NCI-H226 (cell line): Measurements from ENCODE around the gene RTP5.
"Not testable (repeated sequence)": the region's sequence is repeated elsewhere in the genome, so short reads cannot be mapped to it uniquely, and the experiment has no call there.

Experiments used
- DNase-seq: peaks from one replicate; pipeline ENCODE4 v3.0.0-alpha.2; 2015

Gene RTP5

DNA sequence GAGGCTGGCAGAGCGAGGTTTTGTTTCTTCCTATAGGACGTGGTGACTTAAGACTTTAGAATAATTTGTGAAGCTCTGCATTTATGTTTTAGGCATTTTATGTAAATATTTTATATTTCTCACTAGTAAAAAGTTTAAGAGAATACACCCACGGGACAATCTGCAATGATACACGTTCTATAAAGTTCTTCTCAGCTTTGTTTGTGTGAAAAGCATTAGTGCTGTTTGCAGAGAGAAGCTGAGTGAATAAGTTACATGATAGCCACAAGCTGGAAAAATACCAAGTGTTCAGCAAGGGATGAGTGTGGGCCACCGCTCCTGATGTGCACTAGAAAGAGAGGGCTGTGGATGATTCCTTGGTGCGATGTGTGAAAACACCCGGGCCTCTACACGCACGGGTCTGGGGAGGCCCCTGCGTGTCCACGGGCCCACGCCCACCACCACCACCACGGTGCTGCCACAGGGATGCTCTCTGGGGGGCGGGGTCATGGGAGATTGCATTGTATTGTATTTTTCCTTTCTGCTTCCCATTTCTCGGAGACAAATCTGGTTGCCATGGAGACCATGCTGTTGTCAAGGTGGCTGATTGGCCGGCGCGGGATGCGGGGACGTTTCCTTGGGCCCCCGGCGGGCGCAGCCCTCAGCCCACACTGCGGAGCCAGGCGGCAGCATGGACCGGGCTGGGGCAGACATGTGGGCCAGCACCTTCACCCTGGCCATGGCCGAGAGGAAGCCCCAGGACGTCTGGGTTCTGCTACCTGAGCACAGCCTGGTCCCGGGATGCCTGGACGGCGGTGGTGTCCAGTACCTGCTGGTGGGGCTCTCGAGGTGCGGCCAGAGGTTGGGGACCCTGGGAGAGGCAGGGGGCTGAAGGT, at the start of gene RTP5:
TSS of gene RTP5 (plus strand) at position 643 of the 875 bp plus-strand sequence. CDS start at position 671, 28 bp downstream.
- no peak for DNase-seq

DNA sequence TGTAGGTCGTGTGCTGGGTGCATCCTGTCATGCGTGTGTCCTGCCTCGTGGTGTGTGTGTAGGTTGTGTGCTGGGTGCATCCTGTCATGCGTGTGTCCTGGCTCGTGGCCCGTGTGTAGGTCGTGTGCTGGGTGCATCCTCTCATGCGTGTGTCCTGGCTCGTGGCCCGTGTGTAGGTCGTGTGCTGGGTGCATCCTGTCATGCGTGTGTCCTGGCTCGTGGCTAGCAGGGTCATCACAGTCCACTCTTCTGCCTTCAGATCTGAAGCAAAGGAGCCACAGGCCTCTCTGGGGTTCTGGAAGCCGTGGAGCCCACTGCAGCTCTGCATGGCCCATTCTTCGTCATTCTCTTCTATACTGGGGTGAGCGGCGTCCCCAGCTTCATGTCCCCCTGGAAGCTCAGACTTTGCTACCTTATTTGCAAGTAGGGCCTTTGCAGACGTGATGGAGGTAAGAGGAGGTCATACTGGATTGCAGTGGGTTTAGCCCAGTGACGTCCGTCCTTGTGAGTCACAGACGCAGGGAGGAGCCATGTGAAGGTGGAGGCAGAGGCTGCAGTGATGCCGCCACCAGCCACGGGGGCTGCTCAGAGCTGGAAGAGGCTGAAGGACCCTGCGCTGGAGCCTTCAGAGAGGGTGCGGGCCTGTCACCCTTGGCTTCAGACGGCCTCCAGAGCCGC, 49.4 kb upstream of the RTP5 start:
- DNase-seq = not testable (repeated sequence)

DNA sequence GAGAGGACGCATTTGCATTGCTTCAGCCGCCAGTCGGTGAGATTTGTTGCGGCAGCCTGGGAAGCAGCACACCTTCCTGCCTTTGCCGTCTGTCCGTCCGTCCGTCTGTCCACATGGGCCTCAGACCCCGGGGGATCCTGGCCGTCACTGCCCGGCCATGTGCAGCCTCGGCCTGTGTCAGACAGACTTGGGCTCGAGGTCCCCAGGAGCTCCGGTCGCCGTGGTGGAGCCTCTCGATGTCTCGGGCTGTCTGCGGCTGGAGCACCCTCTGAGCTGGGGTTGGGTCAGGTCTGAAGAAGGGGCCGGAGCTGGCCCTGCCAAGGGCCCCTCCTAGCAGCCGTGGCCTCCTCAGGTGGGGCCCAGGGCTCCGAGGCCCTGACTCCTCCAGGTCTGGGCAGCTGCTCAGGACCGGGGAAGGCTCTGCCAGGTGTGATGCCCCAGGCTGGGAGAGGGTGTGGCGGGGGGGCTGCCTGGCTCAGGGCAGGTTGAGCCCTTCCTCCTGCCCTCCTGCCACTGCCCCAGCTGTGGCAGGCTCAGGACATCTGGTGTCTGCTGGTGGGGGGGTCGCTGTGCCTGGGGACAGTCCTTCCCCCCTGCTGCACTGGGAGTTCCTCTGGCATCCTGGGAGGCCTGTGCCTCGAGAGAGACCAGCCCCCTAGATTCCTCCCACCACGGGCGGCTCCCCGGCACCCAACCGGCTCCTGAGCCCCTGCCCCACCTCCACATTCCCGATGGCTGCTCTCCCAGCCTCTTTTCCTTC, 48.7 kb upstream of the RTP5 start:
- DNase-seq = no peak

DNA sequence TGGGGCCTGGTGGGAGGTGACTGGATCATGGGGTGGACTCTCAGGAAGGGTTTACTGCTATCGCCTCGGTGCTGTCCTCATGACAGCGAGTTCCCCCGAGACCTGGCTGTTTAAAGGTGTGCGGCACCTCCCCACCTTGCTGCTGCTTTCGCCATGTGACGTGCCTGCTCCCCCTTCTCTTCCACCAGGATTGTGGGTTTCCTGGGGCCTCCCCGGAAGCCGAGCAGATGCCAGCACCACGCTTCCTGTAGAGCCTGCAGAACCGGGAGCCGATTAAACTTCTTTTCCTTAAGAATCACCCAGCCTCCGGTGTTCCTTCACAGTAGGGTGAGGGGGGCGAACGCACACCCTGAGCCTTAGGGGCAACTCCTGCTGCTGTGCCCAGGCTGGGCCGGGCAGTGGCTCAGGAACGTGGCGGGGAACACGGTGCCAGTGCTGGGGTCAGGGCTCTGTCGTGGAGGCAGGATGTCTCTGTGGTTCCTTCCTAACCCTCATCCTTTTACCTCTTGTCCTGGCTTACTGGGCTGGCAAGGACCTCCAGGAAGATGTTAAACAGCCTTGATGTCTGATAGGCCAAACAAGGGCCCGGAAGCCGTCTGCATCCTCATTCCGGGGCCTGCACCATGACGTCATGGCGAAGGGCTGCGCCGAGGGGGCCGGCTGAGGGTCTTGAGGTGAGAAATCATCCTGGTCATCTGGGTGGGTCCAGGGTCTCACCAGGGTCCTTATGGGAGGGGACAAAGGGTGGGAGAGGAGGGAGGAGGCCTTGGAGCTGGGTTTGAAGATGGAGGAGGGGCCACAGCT, 47.9 kb upstream of the RTP5 start:
- no peak for DNase-seq

DNA sequence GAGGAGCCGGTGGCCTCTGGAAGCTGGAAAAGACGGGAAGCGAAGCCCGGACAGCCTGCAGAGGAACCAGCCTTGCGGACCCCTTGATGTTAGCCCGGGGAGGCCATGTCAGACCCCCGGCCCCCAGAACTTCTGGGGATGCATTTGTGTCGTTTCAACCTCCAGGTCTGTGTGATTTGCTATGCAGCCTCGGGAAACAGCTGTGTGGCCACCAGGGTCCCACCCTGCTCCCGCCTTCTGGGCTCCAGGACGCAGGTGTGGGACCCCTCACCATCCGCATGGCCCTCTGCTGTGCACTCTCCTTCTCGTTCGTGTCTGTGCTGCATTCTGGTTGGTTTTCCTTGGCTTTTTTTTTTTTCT, 47.3 kb upstream of the RTP5 start:
- no peak for DNase-seq

DNA sequence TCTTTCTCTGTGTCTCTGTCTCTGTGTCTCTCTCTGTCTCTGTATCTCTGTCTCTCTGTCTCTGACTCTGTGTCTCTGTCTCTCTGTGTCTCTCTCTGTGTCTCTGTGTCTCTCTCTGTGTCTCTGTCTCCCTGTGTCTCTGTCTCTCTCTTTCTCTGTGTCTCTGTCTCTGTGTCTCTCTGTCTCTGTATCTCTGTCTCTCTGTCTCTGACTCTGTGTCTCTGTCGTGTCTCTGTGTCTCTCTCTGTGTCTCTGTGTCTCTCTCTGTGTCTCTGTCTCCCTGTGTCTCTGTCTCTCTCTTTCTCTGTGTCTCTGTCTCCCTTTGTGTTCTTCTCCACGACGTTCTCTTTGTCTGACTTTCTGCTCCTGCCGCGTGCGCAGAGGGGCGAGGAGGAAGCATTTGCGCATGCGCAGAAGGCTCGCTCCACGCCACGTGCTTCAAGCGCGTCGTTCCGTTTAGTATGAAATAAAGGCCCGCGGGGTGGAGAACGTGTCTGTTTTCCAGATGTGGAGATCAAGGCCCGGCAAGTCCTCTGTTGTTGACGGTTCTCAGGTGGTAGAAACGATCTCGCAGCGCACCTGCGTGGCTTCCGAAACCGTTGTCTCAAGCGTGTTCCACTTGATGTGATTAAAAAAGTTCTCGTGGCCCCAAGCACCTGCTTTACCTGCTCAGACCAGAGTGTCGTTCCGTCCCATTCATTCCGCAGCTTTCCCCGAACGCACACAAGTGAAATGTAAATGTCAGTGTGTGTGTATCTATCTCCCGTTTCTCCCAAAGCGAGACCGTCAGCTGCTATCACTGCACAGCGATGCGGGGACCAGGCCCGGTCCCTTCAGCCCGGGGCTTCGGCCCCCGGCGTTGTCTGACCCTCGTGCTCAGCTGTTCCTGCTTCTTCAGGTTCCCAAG, 45.7 kb upstream of the RTP5 start:
- not testable (repeated sequence) for DNase-seq

DNA sequence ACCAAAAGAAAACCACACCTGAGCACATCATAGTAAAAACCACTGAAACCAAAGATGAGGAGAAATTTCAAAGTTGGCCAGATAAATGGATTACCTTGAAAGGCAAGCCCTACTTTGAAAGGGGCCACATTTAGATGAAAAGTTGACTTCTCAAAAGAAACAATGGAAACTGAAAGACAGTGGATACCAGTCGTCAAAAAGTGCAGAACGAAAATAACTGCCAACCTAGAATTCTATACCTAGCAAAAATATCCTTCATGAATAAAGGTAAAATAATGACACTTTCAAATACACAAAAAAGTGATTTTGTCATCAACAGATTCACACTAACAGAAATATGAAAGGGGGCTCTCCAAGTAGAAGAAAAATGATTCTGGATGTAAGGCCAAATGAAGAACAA, 42.1 kb upstream of the RTP5 start:
- no peak for DNase-seq

DNA sequence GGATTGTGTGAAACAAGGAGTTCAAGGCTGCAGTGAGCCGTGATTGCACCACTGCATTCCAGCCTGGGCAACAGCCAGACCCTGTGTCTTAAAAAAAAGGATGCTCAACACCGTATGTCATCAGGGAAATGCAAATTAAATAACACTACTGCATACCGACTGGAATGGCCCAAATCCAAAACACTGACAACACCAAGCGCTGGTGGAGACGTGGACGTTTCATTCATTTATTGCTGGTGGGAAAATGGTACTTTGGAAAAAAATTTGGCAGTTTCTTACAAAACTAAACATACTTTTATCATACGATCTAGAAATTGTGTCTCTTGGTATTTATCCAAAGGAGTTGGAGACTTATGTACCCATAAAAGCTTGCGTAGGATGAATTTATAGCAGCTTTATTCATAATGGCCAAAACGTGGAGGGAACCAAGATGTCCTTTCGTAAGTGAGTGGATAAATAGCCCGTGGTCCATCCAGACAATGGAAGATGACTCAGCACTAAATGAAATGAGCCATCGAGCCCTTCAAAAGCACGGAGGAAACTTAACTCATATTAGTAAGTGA, 36.3 kb upstream of the RTP5 start:
- peak; percentile 43 for DNase-seq

DNA sequence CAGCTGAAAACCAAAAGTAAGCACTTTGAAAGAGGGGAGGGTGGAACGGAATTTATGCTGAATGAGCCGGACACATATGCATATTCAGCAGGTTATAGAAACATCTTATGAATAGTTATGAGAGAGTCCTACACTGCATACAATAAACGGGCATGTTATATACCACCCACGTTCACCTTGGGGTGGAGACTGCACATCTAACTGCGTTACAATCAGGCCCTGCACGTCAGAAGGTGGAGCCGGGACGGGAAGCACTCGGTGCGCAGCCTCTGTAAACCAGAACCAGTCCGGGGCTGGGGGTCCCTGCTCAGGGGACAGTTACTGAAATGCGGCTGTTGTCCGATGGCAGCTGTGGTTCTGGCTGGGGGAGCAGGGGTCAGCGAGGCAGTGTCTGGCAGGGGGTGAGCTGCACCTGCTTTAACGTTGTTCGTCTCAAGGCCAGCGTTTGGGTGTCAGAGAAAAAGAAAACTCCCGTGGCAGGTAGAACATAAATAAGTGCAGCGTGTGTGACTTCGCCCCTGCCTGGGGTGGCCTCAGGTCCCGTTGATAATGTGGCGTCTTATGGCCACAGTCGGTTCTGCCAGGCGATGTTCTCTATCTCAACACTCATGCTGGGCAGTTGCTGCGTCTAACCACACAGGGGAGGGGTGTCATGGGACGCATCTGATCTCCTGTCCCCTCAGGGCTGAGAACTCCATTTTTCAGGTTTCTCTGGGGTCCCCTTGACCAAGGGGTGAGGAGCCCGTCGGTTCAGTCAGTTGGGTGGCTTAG, 35.6 kb upstream of the RTP5 start:
- DNase-seq = not testable (repeated sequence)

DNA sequence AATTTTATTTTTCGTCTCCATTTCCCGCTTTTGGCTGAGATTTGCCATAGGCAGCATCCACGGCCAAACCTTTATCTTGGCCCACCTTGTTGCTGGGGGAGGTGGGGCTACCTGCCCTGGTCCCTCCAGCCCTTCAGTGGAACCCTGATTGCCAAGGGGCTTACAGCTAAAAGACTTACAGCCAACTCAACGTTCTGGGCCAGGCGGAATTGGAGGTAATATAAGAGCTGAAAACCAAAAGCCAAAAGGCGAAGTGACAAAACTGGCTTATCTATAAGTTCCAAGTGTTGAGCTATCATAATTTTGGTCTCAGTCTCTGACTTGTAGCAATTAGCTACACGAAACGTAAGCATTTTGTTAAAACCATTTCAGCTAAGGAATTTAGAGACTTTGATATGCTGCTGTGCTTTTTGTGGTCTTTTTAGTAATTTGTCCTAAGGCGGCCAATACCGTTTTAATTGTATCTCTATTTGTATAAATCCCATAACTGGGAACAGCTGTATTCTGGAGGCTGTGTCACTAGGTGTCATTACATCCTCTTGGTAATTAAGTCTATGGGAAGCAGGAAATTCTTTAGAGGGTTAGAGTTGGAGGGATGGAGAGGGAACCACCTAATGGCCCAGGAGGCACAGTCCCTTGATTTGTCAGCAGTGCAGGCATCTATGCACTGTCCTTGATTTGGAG, 34.9 kb upstream of the RTP5 start:
- DNase-seq = no peak

DNA sequence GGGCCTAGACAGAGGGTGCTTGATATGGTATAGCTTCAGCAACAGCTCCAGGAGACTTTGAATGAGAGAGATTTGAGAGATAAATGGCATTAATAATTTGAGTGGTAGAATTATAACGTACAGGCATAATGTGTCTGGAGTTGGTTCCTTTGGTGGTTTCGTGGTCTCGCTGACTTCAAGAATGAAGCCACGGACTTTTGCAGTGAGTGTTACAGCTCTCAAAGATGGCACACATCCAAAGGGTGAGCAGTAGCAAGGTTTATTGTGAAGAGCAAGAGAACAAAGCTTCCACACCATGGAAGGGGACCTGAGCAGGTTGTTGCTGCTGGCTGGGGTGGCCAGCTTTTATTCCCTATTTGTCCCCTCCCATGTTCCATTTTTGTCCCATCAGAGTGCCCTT, 33.9 kb upstream of the RTP5 start:
- no peak for DNase-seq

DNA sequence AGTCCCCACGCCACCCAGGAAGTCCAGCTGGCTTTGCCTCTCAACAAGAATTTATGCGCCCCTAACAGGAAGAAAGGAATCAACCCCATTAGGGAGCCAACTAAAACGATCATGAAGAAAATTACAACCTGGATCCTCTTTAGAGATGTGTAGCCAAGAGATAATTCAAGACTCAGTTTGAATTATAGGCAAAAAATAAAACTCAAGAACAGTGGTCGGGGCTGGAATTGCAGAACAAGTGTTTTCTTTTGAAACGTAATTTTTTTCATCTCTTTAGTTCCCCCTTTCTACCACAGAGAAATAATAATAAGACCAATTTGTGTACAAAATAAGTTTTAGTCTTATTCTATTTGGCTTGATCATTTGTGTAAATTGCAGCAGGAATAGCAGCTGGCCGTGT, 33.2 kb upstream of the RTP5 start:
- no peak for DNase-seq

DNA sequence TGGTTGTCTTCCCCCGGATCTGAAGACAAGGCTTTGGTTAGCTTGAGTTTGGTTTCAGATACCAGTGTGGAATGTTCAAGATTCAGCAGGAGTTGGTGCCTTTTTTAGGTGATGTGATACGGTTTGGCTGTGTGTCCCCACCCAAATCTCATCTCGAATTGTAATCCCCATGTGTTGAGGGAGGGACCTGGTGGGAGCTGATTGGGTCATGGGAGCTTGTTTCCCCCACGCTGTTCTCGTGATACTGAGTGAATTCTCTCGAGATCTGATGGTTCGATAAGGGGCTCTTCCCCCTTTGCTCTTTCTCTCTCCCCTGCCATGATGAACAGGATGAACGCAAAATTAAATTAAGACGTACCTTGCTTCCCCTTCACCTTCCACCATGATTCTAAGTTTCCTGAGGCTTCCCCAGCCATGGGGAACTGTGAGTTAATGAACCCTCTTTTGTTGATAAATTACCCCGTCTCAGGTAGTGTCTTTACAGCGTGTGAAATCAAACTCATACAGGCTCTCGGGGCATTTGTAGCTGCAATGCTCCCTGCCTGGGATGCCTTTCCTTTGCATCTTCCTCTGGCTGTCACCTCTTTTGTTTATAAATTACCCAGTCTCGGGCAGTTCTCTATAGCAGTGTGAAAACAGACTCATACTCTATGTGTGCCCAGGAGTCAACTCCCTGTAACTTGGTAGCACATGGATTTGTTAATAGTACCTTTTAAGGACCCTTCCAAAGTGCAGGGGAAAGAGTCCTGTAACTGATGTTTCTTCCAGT, 32.1 kb upstream of the RTP5 start:
- no peak for DNase-seq

DNA sequence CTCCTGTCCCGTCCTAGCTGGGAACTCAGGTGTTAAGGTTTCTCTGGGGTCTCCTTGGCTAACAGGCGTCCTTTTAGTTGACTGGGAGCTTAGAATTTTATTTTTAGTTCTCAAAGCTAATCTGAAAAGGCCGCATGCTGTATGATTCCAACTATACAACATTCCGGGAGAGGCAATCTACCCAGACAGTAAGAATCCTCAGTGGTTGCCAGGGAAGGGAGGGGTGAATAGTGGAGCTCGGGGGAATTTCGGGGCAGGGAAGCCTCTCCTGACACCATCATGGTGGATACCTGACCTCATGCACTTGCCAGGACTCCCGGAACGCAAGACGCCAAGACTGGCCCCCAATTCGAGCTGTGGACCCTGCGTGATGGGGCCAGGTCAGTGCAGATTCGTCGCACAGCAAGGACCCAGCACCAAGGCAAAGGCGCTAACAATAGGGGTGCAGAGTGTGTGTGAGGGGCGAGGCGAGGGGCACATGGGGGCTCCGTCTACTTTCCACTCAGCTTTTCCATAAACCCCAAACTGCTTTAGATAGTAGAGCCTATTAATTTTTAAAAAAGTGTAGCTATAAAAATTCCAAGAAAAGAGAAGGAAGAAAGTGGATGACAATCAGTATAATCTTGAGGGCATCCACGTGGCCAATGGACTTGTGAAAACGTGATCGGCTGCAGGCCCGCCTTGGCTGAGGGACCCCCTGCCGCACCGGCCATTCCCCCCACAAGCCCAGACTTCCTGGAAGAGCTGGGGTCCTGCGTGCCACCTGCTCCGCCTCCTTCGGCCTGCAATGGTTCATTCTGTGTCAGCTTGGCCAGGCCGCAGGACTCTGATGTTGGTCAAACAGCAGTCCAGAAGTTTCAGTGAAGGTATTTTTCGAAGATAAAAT, 28.1 kb upstream of the RTP5 start:
- DNase-seq = no peak

DNA sequence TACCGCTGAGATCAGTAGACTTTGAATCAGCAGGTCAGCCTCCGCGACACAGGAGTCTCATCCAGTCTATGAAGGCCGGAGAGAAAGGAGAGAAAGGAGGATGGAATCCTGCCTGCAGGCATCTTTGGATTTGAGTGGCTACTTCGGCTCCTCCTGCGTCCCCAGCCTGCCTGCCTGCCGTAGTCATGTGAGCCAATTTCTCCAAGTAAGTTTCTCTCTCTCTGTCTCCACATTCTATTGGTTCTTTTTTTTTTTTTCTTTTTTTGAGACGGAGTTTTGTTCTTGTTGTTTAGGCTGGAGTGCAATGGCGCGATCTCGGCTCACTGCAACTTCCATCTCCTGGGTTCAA, 27.5 kb upstream of the RTP5 start:
- no peak for DNase-seq

DNA sequence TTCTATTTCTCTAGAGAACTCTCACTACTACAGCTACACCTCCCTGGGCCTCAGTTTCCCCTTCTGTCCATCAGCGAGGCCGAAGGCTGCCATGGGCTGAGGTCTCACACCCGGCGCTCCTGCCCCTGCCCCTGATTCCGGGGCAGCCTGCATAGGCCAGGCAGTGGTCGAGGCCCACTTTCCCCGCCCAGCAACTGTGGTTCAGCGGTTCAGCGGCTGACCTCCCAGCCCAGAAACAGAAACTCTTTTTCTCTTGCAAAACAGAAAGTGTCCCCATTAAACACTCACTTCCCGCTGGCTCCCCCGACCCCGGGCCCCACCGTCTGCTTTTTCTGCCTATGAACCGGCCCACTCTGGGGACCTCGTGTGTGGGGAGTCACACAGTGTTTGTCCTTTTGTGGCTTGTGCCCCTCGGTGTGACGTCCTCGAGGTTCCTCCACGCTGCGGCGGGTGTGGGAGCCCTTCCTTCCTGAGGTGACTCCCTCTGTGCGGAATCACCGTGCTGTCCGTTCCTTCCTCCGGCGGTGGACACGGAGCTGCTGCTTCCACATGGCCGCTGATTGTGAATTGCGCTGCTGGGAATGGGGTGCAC, 26.8 kb upstream of the RTP5 start:
- no peak for DNase-seq

DNA sequence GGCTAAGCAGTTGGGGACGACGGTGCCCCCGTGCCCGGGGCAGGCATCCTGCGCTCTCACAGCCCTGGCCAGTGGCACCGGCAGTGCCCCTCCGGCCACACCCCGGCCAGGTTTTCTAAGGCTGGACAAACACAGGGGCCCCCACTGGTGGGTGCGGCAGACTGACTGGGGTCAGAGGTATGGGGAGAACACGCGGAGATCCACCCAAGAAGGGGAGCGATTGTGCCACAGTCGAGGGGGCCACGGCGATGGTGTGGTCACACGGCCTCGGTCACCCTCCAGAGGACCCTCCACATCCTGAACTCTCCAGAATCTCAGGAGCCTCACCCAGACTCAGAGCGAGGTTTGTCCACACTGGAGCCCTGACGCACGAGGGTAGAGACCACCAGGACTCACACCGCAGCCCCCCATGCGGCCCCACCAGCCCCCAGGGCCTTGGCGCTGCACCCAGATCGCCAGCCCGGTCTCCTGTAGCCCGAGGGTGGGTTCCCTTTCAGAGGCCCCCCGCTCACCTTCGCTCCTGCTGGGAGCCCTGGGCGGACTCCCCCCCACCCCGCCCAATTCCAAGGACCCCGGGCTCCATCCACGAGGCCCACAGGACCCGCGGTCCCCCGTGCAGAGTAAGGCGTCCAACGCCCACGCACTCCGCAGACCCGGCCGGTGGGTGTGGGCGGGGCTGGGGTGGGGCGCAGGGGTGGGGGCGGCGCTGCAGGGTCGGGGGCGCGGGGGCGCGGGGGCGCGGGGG, 26.0 kb upstream of the RTP5 start:
- DNase-seq = no peak
